SK-N-SH treated with all-trans-retinoic acid at 6 μM for 48 hours (cell line): Measurements from ENCODE around the gene C5AR1.

ENCODE experiments used
- CREB5 ChIP-seq: fragments of 250-450 bp; sonication (Bioruptor Pico); IDR thresholded peaks from 2 replicates; pipeline ENCODE4 v1.5.1; 2020; ENCODE audit warnings: low read depth, mild to moderate bottlenecking, moderate library complexity
- CSRNP3 ChIP-seq: fragments of 250-450 bp; sonication (Bioruptor Pico); IDR thresholded peaks from 2 replicates; pipeline ENCODE4 v1.5.1; 2021; ENCODE audit warnings: mild to moderate bottlenecking, moderate library complexity
- PATZ1 ChIP-seq: fragments of 250-450 bp; sonication (Bioruptor Pico); IDR thresholded peaks from 2 replicates; pipeline ENCODE4 v1.8.0; 2020; ENCODE audit warnings: mild to moderate bottlenecking, moderate library complexity, borderline replicate concordance
- PPARA ChIP-seq: fragments of 250-450 bp; sonication (Bioruptor Pico); IDR thresholded peaks from 2 replicates; pipeline ENCODE4 v1.5.0; 2020; ENCODE audit warnings: mild to moderate bottlenecking, borderline replicate concordance
- RARB ChIP-seq: fragments of 250-450 bp; sonication (Bioruptor Pico); IDR thresholded peaks from 2 replicates; pipeline ENCODE4 v1.8.0; 2021; ENCODE audit warnings: mild to moderate bottlenecking, moderate library complexity
- SNAI2 ChIP-seq: fragments of 250-450 bp; sonication (Bioruptor Pico); IDR thresholded peaks from 2 replicates; pipeline ENCODE4 v1.5.0; 2020; ENCODE audit warnings: mild to moderate bottlenecking, moderate library complexity
- ZFP3 ChIP-seq: fragments of 250-450 bp; sonication (Bioruptor Pico); IDR thresholded peaks from 2 replicates; pipeline ENCODE4 v1.5.0; 2020; ENCODE audit warnings: mild to moderate bottlenecking, moderate library complexity
- ZFP30 ChIP-seq: fragments of 450-650 bp; formaldehyde crosslinking; IDR thresholded peaks from 2 replicates; pipeline ENCODE4 v1.5.0; 2022; ENCODE audit warnings: mild to moderate bottlenecking, moderate library complexity
- ZNF70 ChIP-seq: fragments of 450-650 bp; formaldehyde crosslinking; IDR thresholded peaks from 2 replicates; pipeline ENCODE4 v1.5.0; 2020; ENCODE audit warnings: mild to moderate bottlenecking, moderate library complexity

GRCh38 chr19:47268028-47268427 lies 41.6 kb upstream of the C5AR1 start:
- TF ChIP-seq CREB5 (CRISPR knock-in tag): no peak
- TF ChIP-seq PATZ1: no peak
- TF ChIP-seq ZFP30 (CRISPR knock-in tag): no peak
- TF ChIP-seq PPARA (CRISPR knock-in tag): no peak
- TF ChIP-seq ZFP3 (CRISPR knock-in tag): no peak
- no peak for TF ChIP-seq CSRNP3
- TF ChIP-seq SNAI2 (CRISPR knock-in tag): no peak
- TF ChIP-seq RARB (CRISPR knock-in tag): no peak
- no peak for TF ChIP-seq ZNF70 (CRISPR knock-in tag)
